ENCODE results near the gene MAML2. TPM values are rescaled to one million over a fixed set of nuclear protein-coding genes. Genes with fewer than 3 reads are reported as not detected.

The MAML2 gene
- total RNA-seq, 1 experiment from 2014 or later, result 2.7 TPM

DNA sequence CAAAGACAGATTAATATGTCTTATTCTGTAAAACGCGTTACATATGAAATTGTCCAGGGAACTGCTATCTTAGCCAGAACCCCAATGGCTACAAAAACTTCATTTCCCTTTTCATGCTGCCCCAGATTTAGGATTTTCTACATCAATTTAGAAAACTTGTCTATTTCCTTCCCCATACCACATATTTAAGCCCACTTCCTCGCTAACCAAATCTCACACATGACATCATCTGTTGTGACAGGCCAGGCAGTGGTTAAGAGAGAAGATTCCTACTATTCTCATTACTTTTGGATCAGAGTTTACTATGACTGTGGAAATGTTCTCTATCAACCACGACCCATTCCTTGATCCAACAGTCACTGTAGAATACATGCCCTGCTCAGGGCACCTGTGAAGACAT is 30.8 kb upstream of the MAML2 start:
- Histone ChIP-seq H3K18ac (ENCODE audit: insufficient read length, low read depth, low read length) (no peak overlapping the region), H3K9ac (ENCODE audit: extremely low read depth, insufficient read length, low read length) (no peak overlapping the region), H3K27me3 (ENCODE audit: insufficient read depth, low read length) (no peaks in the 10 kb centered on the region), H3K27ac (ENCODE audit: insufficient read length, low read depth, low read length) (no peak overlapping the region), H2BK20ac (ENCODE audit: low read depth, low read length, poor library complexity, severe bottlenecking) (no peak overlapping the region), H3K56ac (ENCODE audit: insufficient read length, low read depth, low read length) (no peak overlapping the region), H4K91ac (ENCODE audit: insufficient read length, low read depth, low read length) (no peak overlapping the region), H3K23ac (ENCODE audit: insufficient read length, low read depth, low read length) (no peak overlapping the region), H3K4me2 (ENCODE audit: insufficient read depth, insufficient read length, low read length) (no peak overlapping the region), H2AFZ (ENCODE audit: low read length) (no peak overlapping the region), H3T11ph (ENCODE audit: low read length) (no peak overlapping the region), H4K5ac (ENCODE audit: insufficient read length, low read depth, low read length) (no peak overlapping the region), H3K23me2 (ENCODE audit: insufficient read length, low read depth, low read length, poor library complexity, severe bottlenecking) (no peaks in the 10 kb centered on the region), H3K4ac (ENCODE audit: low read depth, low read length) (no peak overlapping the region), H4K8ac (replicated peaks; ENCODE audit: insufficient read length, low read depth, low read length) (no peak overlapping the region), H2BK5ac (ENCODE audit: insufficient read length, low read length) (no peak overlapping the region), H3K9me3 (ENCODE audit: control insufficient read depth, low read depth, low read length) (no peaks in the 10 kb centered on the region), H3K14ac (ENCODE audit: insufficient read depth, low read length) (no peak overlapping the region), H2BK12ac (ENCODE audit: insufficient read length, low read depth, low read length) (no peak overlapping the region), H3K79me2 (ENCODE audit: insufficient read depth, low read length) (no peaks in the 10 kb centered on the region), H3K79me1 (ENCODE audit: insufficient read depth, low read depth, low read length, poor library complexity, severe bottlenecking) (no peaks in the 10 kb centered on the region), H2BK15ac (ENCODE audit: low read depth, low read length) (no peak overlapping the region), H3K4me1 (ENCODE audit: insufficient read depth, low read length) (no peaks in the 10 kb centered on the region), H2AK5ac (ENCODE audit: insufficient read length, low read length) (no peak overlapping the region), H2BK120ac (ENCODE audit: low read depth, low read length, poor library complexity, severe bottlenecking) (no peak overlapping the region), H4K20me1 (ENCODE audit: control insufficient read depth, insufficient read depth, insufficient read length) (no peaks in the 10 kb centered on the region)
- Mint-ChIP-seq H3K9me3 (peaks cover 2% of the 10 kb centered on the region in 2 experiments; a peak in 3 of 5 replicates), H3K27ac (no peak overlapping the region), H3K4me3 (no peak overlapping the region), H3K36me3 (ENCODE audit: insufficient read depth in 1 of 3, low read depth in 3 of 3) (peaks cover 6 to 13% (median 7%) of the 10 kb centered on the region in 3 experiments; a peak in 6 of 7 replicates), H3K4me1 (no peaks in the 10 kb centered on the region), H3K27me3 (ENCODE audit: low read depth) (no peaks in the 10 kb centered on the region)
- TF ChIP-seq, protein P1, sequence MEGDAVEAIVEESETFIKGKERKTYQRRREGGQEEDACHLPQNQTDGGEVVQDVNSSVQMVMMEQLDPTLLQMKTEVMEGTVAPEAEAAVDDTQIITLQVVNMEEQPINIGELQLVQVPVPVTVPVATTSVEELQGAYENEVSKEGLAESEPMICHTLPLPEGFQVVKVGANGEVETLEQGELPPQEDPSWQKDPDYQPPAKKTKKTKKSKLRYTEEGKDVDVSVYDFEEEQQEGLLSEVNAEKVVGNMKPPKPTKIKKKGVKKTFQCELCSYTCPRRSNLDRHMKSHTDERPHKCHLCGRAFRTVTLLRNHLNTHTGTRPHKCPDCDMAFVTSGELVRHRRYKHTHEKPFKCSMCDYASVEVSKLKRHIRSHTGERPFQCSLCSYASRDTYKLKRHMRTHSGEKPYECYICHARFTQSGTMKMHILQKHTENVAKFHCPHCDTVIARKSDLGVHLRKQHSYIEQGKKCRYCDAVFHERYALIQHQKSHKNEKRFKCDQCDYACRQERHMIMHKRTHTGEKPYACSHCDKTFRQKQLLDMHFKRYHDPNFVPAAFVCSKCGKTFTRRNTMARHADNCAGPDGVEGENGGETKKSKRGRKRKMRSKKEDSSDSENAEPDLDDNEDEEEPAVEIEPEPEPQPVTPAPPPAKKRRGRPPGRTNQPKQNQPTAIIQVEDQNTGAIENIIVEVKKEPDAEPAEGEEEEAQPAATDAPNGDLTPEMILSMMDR (conservative IDR thresholded peaks at IDR 0.05), result no peak
- 100% methylated on average over 1 of the region's 4 CpGs for WGBS (ENCODE audit: extremely low coverage, insufficient read length, low lambda C conversion rate)
- DNase-seq, result no peak
